WTC11 (cell line): Measurements from ENCODE around the gene HDHD2. TPM values are rescaled to one million over a fixed set of nuclear protein-coding genes. Genes with fewer than 3 reads are reported as not detected.

Experiments used
- ATAC-seq: fragments of 200-7000 bp; cut with Tn5 transposase; 2 replicates; pipeline ENCODE4 v1.10.0; 2021; ENCODE audit warnings: mild to moderate bottlenecking, moderate library complexity
- CTCF ChIA-PET: fragments of 300-600 bp; sonication (Branson Sonifier 250); formaldehyde crosslinking; loops from one replicate; lab custom pipeline; 2021; ENCODE audit warnings: antibody characterized with exemption; lab: Charles Lee
- POLR2A ChIA-PET: fragments of 350-600 bp; sonication (Branson Sonifier 250); formaldehyde crosslinking; loops from one replicate; lab custom pipeline; 2021; ENCODE audit warnings: antibody characterized with exemption; lab: Charles Lee
- DNase-seq: peaks from one replicate; pipeline ENCODE4 v3.0.0; 2021; ENCODE audit warnings: low spot score
- H3K27ac Mint-ChIP-seq: 2 replicates; pipeline ENCODE4 v1.8.0; 2021; ENCODE audit warnings: mixed read lengths
- H3K27me3 Mint-ChIP-seq: 2 replicates; pipeline ENCODE4 v1.8.0; 2021; ENCODE audit warnings: low read depth, mild to moderate bottlenecking, moderate library complexity, mixed read lengths
- H3K36me3 Mint-ChIP-seq: 2 replicates; pipeline ENCODE4 v1.8.0; 2021; ENCODE audit warnings: mixed read lengths
- H3K4me1 Mint-ChIP-seq: 2 replicates; pipeline ENCODE4 v1.8.0; 2022; ENCODE audit warnings: mixed read lengths
- H3K4me3 Mint-ChIP-seq: 2 replicates; pipeline ENCODE4 v1.8.0; 2021; ENCODE audit warnings: mild to moderate bottlenecking, moderate library complexity, mixed read lengths
- H3K9me3 Mint-ChIP-seq: 2 replicates; pipeline ENCODE4 v1.8.0; 2021; ENCODE audit warnings: mixed read lengths
- ARID4B ChIP-seq: sonication (generic); formaldehyde crosslinking; IDR thresholded peaks from 2 replicates; pipeline ENCODE4 v1.8.0; 2023; ENCODE audit warnings: missing genetic modification reagents, mild to moderate bottlenecking, borderline replicate concordance
- ATF1 ChIP-seq: sonication (generic); formaldehyde crosslinking; IDR thresholded peaks from 2 replicates; pipeline ENCODE4 v1.8.1; 2023; ENCODE audit warnings: mild to moderate bottlenecking, moderate library complexity, missing genetic modification reagents
- ATF3 ChIP-seq: sonication (generic); formaldehyde crosslinking; conservative IDR thresholded peaks from 2 replicates; pipeline ENCODE4 v1.8.1; 2022; ENCODE audit warnings: mild to moderate bottlenecking, missing genetic modification reagents
- FOXJ3 ChIP-seq: sonication (generic); formaldehyde crosslinking; IDR thresholded peaks from 2 replicates; pipeline ENCODE4 v1.9.0; 2021; ENCODE audit warnings: missing genetic modification reagents, mild to moderate bottlenecking, borderline replicate concordance
- GRHL2 ChIP-seq: fragments of 250-450 bp; sonication (Bioruptor Pico); IDR thresholded peaks from 2 replicates; pipeline ENCODE4 v1.8.0; 2022; ENCODE audit warnings: mild to moderate bottlenecking, moderate library complexity; ENCODE audit not compliant: insufficient replicate concordance, severe bottlenecking
- IRF1 ChIP-seq: sonication (generic); formaldehyde crosslinking; IDR thresholded peaks from 2 replicates; pipeline ENCODE4 v1.8.0; 2023; ENCODE audit warnings: missing genetic modification reagents
- JAZF1 ChIP-seq: fragments of 250-450 bp; sonication (Bioruptor Pico); IDR thresholded peaks from 2 replicates; pipeline ENCODE4 v1.9.0; 2021; ENCODE audit warnings: moderate library complexity, mild to moderate bottlenecking, inconsistent platforms
- KAT7 ChIP-seq: sonication (generic); formaldehyde crosslinking; IDR thresholded peaks from 2 replicates; pipeline ENCODE4 v1.8.1; 2023; ENCODE audit warnings: missing genetic modification reagents, mild to moderate bottlenecking, borderline replicate concordance
- total RNA-seq: library from RNA; stranded (reverse); gene quantifications from 3 replicates; pipeline ENCODE4 v1.2.3, GENCODE V29; 2021
- TF ChIP-seq, protein P1 (sequence below): sonication (generic); formaldehyde crosslinking; IDR thresholded peaks from 2 replicates; pipeline ENCODE4 v1.8.1; 2022; ENCODE audit warnings: low read depth, mild to moderate bottlenecking, moderate library complexity, missing genetic modification reagents, borderline replicate concordance
- TF ChIP-seq, protein P2 (sequence below): fragments of 250-450 bp; sonication (Bioruptor Pico); IDR thresholded peaks from 2 replicates; pipeline ENCODE4 v2.1.2; 2022; ENCODE audit warnings: mild to moderate bottlenecking, moderate library complexity

The HDHD2 gene
- total RNA-seq, 1 experiment from 2014 or later = 42.1 TPM

- TF ChIP-seq ARID4B (CRISPR knock-in tag) = no peak
These were observed 31.3 kb downstream of the HDHD2 start (continued) for GRCh38 chr18:47118981-47119380.

GRCh38 chr18:47115205-47115604, 35.1 kb downstream of the HDHD2 start:
- peaks cover 34% of the 10 kb centered on the region for H3K36me3 Mint-ChIP-seq
- TF ChIP-seq ARID4B (CRISPR knock-in tag) (no peak), JAZF1 (no peak), ATF1 (CRISPR knock-in tag) (no peak), FOXJ3 (CRISPR knock-in tag) (no peak), GRHL2 (CRISPR knock-in tag) (no peak), KAT7 (CRISPR knock-in tag) (no peak), ATF3 (no peak), IRF1 (CRISPR knock-in tag) (no peak)
- TF ChIP-seq, protein P1, sequence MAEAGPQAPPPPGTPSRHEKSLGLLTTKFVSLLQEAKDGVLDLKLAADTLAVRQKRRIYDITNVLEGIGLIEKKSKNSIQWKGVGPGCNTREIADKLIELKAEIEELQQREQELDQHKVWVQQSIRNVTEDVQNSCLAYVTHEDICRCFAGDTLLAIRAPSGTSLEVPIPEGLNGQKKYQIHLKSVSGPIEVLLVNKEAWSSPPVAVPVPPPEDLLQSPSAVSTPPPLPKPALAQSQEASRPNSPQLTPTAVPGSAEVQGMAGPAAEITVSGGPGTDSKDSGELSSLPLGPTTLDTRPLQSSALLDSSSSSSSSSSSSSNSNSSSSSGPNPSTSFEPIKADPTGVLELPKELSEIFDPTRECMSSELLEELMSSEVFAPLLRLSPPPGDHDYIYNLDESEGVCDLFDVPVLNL (CRISPR knock-in tag) = no peak
- TF ChIP-seq, protein P2, sequence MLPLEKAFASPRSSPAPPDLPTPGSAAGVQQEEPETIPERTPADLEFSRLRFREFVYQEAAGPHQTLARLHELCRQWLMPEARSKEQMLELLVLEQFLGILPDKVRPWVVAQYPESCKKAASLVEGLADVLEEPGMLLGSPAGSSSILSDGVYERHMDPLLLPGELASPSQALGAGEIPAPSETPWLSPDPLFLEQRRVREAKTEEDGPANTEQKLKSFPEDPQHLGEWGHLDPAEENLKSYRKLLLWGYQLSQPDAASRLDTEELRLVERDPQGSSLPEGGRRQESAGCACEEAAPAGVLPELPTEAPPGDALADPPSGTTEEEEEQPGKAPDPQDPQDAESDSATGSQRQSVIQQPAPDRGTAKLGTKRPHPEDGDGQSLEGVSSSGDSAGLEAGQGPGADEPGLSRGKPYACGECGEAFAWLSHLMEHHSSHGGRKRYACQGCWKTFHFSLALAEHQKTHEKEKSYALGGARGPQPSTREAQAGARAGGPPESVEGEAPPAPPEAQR (CRISPR knock-in tag) = no peak
- no peak for ATAC-seq
- H3K27ac Mint-ChIP-seq = peak overlapping the region; percentile 20; the same call in 1 of the 2 replicates
- ChIA-PET POLR2A (no interaction called here), CTCF (interaction anchor here (1.0 kb wide), 1 partner anchor 15 kb away, joined by 3 read pairs; no protein-coding TSS in a partner anchor)
- H3K9me3 Mint-ChIP-seq = no peaks in the 10 kb centered on the region
- H3K4me3 Mint-ChIP-seq = no peak overlapping the region
- H3K27me3 Mint-ChIP-seq = no peaks in the 10 kb centered on the region
- DNase-seq = no peak
- H3K4me1 Mint-ChIP-seq = peaks cover 27% of the 10 kb centered on the region
